Hepatic stellate cell (primary cell): ENCODE measurements around the gene BPIFB2.

Source experiments
- DNase-seq: peaks from one replicate; pipeline ENCODE4 v3.0.0; 2011; ENCODE audit warnings: low spot score

Gene BPIFB2

GRCh38 chr20:33071198-33071597 lies 63.7 kb downstream of the BPIFB2 start:
- no peak for DNase-seq

- DNase-seq: no peak
Measured at GRCh38 chr20:33072362-33072761, 64.9 kb downstream of the BPIFB2 start.

GRCh38 chr20:33072813-33073212 lies 65.3 kb downstream of the BPIFB2 start:
- no peak for DNase-seq
